ENCODE results near the gene CHAT.
"Not testable (repeated sequence)": the region's sequence is repeated elsewhere in the genome, so short reads cannot be mapped to it uniquely, and the experiment has no call there.

Gene CHAT

GRCh38 chr10:49679480-49679893 lies 65.7 kb downstream of the CHAT start, which contains the start of gene C10orf53:
Gene C10orf53, plus strand, starts transcription at chr10:49679651. Its CDS starts 47 bp downstream, at chr10:49679698.
- no peak for DNase-seq (ENCODE audit: low read depth in 3 of 3, low spot score in 1 of 3)

- DNase-seq (ENCODE audit: low read depth in 3 of 3, low spot score in 1 of 3): not testable (repeated sequence)
These were observed 68.6 kb downstream of the CHAT start for GRCh38 chr10:49682449-49682848.

- no peak for DNase-seq (ENCODE audit: low read depth in 3 of 3, low spot score in 1 of 3)
These were observed 69.0 kb downstream of the CHAT start for GRCh38 chr10:49682879-49683278.

GRCh38 chr10:49686651-49687050 lies 72.8 kb downstream of the CHAT start:
- DNase-seq (ENCODE audit: low read depth in 3 of 3, low spot score in 1 of 3): no peak

- no peak for DNase-seq (ENCODE audit: low read depth in 3 of 3, low spot score in 1 of 3)
These were observed 74.5 kb downstream of the CHAT start for GRCh38 chr10:49688261-49688846.

GRCh38 chr10:49688920-49689319 lies 75.1 kb downstream of the CHAT start:
- no peak for DNase-seq (ENCODE audit: low read depth in 3 of 3, low spot score in 1 of 3)

- DNase-seq (ENCODE audit: low read depth in 3 of 3, low spot score in 1 of 3): no peak
These were observed 76.2 kb downstream of the CHAT start for GRCh38 chr10:49689882-49690510.

- no peak for DNase-seq (ENCODE audit: low read depth in 3 of 3, low spot score in 1 of 3)
These were observed 77.0 kb downstream of the CHAT start for GRCh38 chr10:49690698-49691356.

GRCh38 chr10:49691588-49691987 lies 77.8 kb downstream of the CHAT start:
- DNase-seq (ENCODE audit: low read depth in 3 of 3, low spot score in 1 of 3): no peak

- DNase-seq (ENCODE audit: low read depth in 3 of 3, low spot score in 1 of 3): no peak
These were observed 80.6 kb downstream of the CHAT start for GRCh38 chr10:49694466-49694865.

- no peak for DNase-seq (ENCODE audit: low read depth in 3 of 3, low spot score in 1 of 3)
These were observed 82.5 kb downstream of the CHAT start for GRCh38 chr10:49696311-49696710.

GRCh38 chr10:49698679-49699078 lies 84.8 kb downstream of the CHAT start:
- DNase-seq (ENCODE audit: low read depth in 3 of 3, low spot score in 1 of 3): no peak

- DNase-seq (ENCODE audit: low read depth in 3 of 3, low spot score in 1 of 3): no peak
These were observed 86.4 kb downstream of the CHAT start for GRCh38 chr10:49700211-49700610.

GRCh38 chr10:49700997-49701396 lies 87.2 kb downstream of the CHAT start:
- DNase-seq (ENCODE audit: low read depth in 3 of 3, low spot score in 1 of 3): no peak

GRCh38 chr10:49707585-49707984 lies 93.7 kb downstream of the CHAT start:
- DNase-seq (ENCODE audit: low read depth in 3 of 3, low spot score in 1 of 3): no peak

- DNase-seq (ENCODE audit: low read depth in 3 of 3, low spot score in 1 of 3): no peak
These were observed 96.1 kb downstream of the CHAT start for GRCh38 chr10:49709934-49710333.

GRCh38 chr10:49710966-49711365 lies 97.1 kb downstream of the CHAT start:
- DNase-seq (ENCODE audit: low read depth in 3 of 3, low spot score in 1 of 3): no peak

- no peak for DNase-seq (ENCODE audit: low read depth in 3 of 3, low spot score in 1 of 3)
These were observed 97.6 kb downstream of the CHAT start for GRCh38 chr10:49711481-49711880.

GRCh38 chr10:49713266-49713665 lies 99.4 kb downstream of the CHAT start:
- DNase-seq (ENCODE audit: low read depth in 3 of 3, low spot score in 1 of 3): no peak

Data from stimulated activated CD4-positive, alpha-beta T cell treated with anti-CD3 and anti-CD28 coated beads, TNF-alpha, amount 100 ng/mL, for 1 hour (primary cell).